Stomach (tissue), 9 donors: Measurements from ENCODE around the gene GBX1. TPM values are rescaled to one million over a fixed set of nuclear protein-coding genes. Genes with fewer than 3 reads are reported as not detected.

Source experiments
- DNase-seq, 2 donors: peaks; one replicate each; pipeline versions ENCODE4 v3.0.0 to v3.0.0-alpha.2; 2013 to 2019
- H3K27ac ChIP-seq, 5 donors: fragments of 200-600 bp in 4 of 5; sonication (generic) in 4 of 5; one replicate each; pipeline ENCODE4 v1.5.1; 2013 to 2019; ENCODE audit warnings: mild to moderate bottlenecking in 1 of 5, moderate library complexity in 1 of 5
- H3K27me3 ChIP-seq, 3 donors: fragments of 200-600 bp; sonication (generic); one replicate each; pipeline ENCODE4 v1.5.1; 2017 to 2019; ENCODE audit warnings: mixed run types in 1 of 3
- H3K36me3 ChIP-seq, 4 donors: fragments of 200-600 bp; sonication (generic); 1 replicate in 3 of 4; 2 replicates in 1 of 4; pipeline ENCODE4 v1.5.1; 2016 to 2019
- H3K4me1 ChIP-seq, 4 donors: fragments of 200-600 bp; sonication (generic); one replicate each; pipeline ENCODE4 v1.5.1; 2016 to 2019
- H3K4me3 ChIP-seq, 4 donors: fragments of 200-600 bp; sonication (generic) in 3 of 4; one replicate each; pipeline ENCODE4 v1.5.1; 2016 to 2019; ENCODE audit warnings: mild to moderate bottlenecking in 1 of 4
- H3K9me3 ChIP-seq, 4 donors: fragments of 200-600 bp; sonication (generic); one replicate each; pipeline ENCODE4 v1.5.1; 2016 to 2019
- EP300 ChIP-seq: sonication (generic); formaldehyde crosslinking; IDR thresholded peaks from one replicate; pipeline ENCODE4 v1.6.1; 2017; ENCODE audit warnings: antibody characterized with exemption
- POLR2A ChIP-seq, 4 donors: fragments of 450-650 bp; IDR thresholded peaks; one replicate each; pipeline ENCODE4 v1.6.1; 2016; ENCODE audit warnings: antibody characterized with exemption in 4 of 4, control low read depth in 2 of 4, mild to moderate bottlenecking in 1 of 4, moderate library complexity in 1 of 4
- POLR2AphosphoS5 ChIP-seq, 3 donors: sonication (generic); formaldehyde crosslinking; IDR thresholded peaks; one replicate each; pipeline ENCODE4 v1.6.1; 2016; ENCODE audit warnings: antibody characterized with exemption in 3 of 3
- WGBS, 5 donors: extraction: QIAGEN DNeasy Blood & Tissue Kit in 3 of 5; methylation state at CpG; one replicate each; pipeline versions ENCODE4 v1.1.5 to v1.1.7; 2013 to 2018; 5-methylcytosine and 5-hydroxymethylcytosine counted together
- intact Hi-C: fragments of 100-400 bp; cut with DNase I; formaldehyde crosslinking; loops from one replicate; pipeline ENCODE4 v1.15.1; 2023; ENCODE audit warnings: low total_unique reads
- polyA plus RNA-seq, 3 donors: library from polyadenylated mRNA; stranded (reverse); fragments of 200-250 nt; gene quantifications; one replicate each; pipeline ENCODE4 v1.2.3, GENCODE V29; 2013
- total RNA-seq, 5 donors: library from RNA; depleted of rRNA; stranded (reverse); fragments of >200 nt; gene quantifications; one replicate each; pipeline versions ENCODE4 v1.1.0 to v1.2.3, GENCODE V29; 2014 to 2016
- TF ChIP-seq, protein P1 (sequence below), 7 experiments: fragments of 450-650 bp in 4 of 7; fragments of 200-600 bp in 3 of 7; sonication (generic) in 3 of 7; IDR thresholded peaks; one replicate each; pipeline ENCODE4 v1.5.1; 2016 to 2019; ENCODE audit warnings: antibody characterized with exemption in 7 of 7, control low read depth in 2 of 7, mild to moderate bottlenecking in 1 of 7
- donor health status: healthy with polysubstance abuse.
- donor health status: Bipolar disorder and iron deficiency.
- donor health status: healthy.

The GBX1 gene
- total and polyA plus RNA-seq, 8 donors: not detected

DNA sequence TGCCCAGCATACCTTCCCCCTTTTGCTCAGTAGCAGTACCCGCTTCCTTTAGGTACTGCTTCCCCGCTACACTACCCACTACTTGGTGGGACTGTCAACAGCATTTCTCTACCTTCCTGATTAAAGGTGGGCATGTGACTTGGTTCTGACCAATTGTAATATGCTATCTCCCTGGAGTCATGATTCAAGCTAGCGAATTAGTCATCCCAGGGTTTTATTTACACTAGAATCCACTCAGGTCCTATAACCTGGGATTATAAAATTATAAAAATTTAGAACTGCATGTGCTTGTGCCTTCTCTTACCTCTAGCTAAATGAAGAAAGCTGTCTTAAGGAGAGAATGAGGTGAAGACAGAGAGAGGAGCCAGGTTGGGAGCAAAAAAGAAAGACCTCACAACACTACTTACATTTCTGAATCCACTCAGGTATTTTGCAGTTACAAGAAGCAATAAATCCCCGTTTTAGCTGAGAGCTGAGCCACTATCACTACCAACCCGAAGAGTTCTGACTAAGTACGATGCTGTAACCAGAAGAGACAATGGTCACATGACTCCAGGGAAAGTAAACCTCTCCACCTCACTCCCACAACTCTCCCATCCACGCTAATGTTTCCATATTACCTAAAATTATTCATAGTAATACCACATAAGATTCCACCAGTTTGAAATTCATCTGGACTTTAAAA is 9.7 kb downstream of the GBX1 start:
- WGBS, 5 donors: 59 to 68% (median 61%) methylated on average over 7 of the region's 7 CpGs
- no peak for DNase-seq
- Histone ChIP-seq H3K4me3 (no peak overlapping the region), H3K36me3 (no peaks in the 10 kb centered on the region), H3K27ac (no peak overlapping the region), H3K27me3 (peaks cover 0 to 70% (median 11%) of the 10 kb centered on the region in 3 donors), H3K4me1 (no peaks in the 10 kb centered on the region), H3K9me3 (no peaks in the 10 kb centered on the region)
- TF ChIP-seq, protein P1, sequence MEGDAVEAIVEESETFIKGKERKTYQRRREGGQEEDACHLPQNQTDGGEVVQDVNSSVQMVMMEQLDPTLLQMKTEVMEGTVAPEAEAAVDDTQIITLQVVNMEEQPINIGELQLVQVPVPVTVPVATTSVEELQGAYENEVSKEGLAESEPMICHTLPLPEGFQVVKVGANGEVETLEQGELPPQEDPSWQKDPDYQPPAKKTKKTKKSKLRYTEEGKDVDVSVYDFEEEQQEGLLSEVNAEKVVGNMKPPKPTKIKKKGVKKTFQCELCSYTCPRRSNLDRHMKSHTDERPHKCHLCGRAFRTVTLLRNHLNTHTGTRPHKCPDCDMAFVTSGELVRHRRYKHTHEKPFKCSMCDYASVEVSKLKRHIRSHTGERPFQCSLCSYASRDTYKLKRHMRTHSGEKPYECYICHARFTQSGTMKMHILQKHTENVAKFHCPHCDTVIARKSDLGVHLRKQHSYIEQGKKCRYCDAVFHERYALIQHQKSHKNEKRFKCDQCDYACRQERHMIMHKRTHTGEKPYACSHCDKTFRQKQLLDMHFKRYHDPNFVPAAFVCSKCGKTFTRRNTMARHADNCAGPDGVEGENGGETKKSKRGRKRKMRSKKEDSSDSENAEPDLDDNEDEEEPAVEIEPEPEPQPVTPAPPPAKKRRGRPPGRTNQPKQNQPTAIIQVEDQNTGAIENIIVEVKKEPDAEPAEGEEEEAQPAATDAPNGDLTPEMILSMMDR (IDR thresholded peaks at IDR 0.05): no peak
- intact Hi-C loops: no loop called here

DNA sequence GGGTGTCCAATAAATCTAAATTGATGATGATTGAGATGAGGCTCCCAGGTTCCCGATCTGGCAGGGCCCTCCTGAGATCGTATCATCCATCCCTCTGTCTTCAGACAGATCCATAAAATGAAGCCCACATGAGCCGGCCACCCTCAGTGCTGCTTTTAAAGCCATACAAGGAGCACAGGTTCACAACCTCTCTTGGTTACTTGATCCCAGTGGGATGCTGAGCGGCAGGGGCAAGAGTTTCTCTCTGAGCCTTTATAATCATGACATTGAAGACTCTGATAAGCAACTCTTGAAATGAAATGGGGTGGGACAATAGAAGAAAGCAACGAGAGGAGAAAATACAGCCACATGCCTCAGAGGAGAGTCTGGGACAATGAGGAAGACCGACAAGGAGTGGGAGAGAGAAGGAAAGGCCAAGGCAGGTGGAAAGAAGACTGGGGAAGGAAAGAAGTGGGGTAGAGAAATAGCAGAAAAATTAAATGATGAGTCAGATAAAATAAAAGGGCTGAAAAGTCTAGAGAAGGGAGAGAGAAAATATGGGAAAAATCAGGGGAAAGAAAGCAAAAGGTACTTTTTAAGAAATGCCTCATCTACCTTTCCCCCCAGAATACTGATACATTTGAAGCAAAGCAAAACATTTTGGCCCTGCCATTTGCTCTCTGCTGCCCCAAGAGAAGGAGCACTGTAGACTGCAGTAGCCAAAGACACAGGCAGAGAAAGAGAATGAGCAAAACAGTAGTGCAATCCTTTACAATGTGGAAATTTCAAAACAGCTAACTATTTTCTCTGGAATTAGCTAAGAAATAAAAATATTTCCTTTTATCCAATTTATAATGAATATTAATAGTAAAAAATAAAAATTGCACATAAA is 14.6 kb downstream of the GBX1 start:
- Histone ChIP-seq H3K27me3 (peaks cover 0 to 80% (median 14%) of the 10 kb centered on the region in 3 donors), H3K36me3 (no peaks in the 10 kb centered on the region), H3K9me3 (no peaks in the 10 kb centered on the region), H3K4me1 (peaks cover 0 to 3% (median 0%) of the 10 kb centered on the region in 4 donors), H3K4me3 (no peak overlapping the region), H3K27ac (no peak overlapping the region)
- TF ChIP-seq EP300: no peak
- TF ChIP-seq POLR2AphosphoS5 (IDR thresholded peaks at IDR 0.05): no peak
- no peak for TF ChIP-seq POLR2A (IDR thresholded peaks at IDR 0.05)
- TF ChIP-seq, protein P1 (IDR thresholded peaks at IDR 0.05): no peak
- intact Hi-C loops: no loop called here
- 54 to 69% (median 55%) methylated on average over 6 of the region's 6 CpGs for WGBS, 5 donors
- peak in 1 of 2 donors; percentile 19 for DNase-seq

DNA sequence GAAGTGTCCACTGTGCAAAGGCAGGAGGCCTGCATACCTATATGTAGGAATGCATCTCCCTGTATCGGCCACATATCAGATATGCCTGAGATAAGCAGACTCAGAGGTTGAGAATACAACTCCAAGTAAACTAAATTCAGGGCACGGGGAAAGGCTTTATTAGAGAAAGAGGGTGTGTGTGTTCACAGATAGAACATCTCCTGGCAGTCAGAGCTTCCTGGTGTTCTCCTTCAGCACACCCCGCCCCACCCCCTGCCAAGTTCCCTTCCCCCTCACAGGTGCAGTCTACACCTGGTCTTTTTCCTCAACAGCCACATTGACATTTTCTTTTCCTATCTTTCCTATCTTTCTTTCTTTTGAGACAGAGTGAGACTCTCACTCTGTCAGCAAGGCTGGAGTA is 17.1 kb downstream of the GBX1 start:
- H3K27ac ChIP-seq: no peak overlapping the region
- no peak for TF ChIP-seq POLR2AphosphoS5 (IDR thresholded peaks at IDR 0.05)
- TF ChIP-seq EP300: no peak
- no peak for TF ChIP-seq POLR2A (IDR thresholded peaks at IDR 0.05)
- TF ChIP-seq, protein P1 (IDR thresholded peaks at IDR 0.05): no peak
- no peaks in the 10 kb centered on the region for H3K9me3 ChIP-seq
- peaks cover 0 to under 1% (median 0%) of the 10 kb centered on the region in 4 donors for H3K36me3 ChIP-seq
- peak; percentile 22 to 26 for DNase-seq
- peaks cover 0 to 58% (median 10%) of the 10 kb centered on the region in 3 donors for H3K27me3 ChIP-seq
- no peak overlapping the region for H3K4me3 ChIP-seq
- WGBS, 5 donors: 34 to 49% (median 43%) methylated on average over 3 of the region's 3 CpGs
- intact Hi-C loops: no loop called here
- peaks cover 0 to 3% (median 0%) of the 10 kb centered on the region in 4 donors for H3K4me1 ChIP-seq

DNA sequence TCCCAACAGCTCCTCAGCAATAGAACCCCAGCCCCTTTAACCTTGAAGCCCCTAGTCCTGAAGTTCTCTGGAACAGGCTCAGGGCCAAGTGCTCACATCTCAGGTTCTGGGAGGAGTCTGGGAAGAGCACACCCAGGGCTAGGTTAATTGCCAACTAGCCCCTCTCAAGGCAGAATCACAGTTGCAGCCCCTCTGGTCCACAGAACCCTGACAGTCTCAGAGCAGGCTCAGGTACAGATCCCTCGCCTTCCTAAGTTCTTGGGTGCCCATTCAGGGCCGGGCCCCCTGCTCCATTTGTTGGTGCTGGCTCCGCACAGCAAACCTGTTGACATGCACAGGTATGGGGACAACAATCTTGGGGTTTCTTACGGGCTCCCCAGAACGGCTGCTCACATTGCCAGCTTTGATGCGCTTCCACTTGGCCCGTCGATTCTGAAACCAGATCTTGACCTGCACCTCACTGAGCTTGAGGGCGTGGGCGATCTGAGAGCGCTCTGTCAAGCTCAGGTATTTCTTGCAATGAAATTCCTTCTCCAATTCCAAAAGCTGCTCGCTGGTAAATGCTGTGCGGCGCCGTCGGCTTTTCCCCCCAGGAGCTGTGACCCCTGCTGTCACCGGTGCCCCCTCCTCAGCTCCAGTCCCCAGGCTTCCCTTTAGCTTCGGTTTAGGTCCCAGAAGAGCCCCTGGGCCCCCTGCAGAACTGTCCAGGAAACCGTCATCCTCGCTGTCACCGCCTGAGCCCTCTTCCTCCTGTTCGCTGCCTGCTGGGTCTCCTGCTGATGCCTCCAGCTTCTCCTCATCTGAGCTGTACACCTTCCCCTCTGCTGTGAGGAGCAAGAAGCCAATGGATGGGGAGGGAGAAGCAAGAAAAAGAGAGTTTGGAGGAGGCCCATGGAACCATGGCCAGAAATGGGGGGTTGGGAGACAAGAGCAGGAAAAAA is 18.9 kb downstream of the GBX1 start:
- TF ChIP-seq, protein P1 (IDR thresholded peaks at IDR 0.05): no peak
- TF ChIP-seq POLR2AphosphoS5 (IDR thresholded peaks at IDR 0.05) (no peak), EP300 (no peak), POLR2A (IDR thresholded peaks at IDR 0.05) (no peak)
- Histone ChIP-seq H3K27ac (no peak overlapping the region), H3K4me3 (no peak overlapping the region), H3K4me1 (peaks cover 0 to 3% (median 0%) of the 10 kb centered on the region in 4 donors), H3K36me3 (peaks cover 8 to 18% (median 16%) of the 10 kb centered on the region in 4 donors), H3K9me3 (no peaks in the 10 kb centered on the region), H3K27me3 (peaks cover 0 to 44% (median 6%) of the 10 kb centered on the region in 3 donors)
- intact Hi-C loops: no loop called here
- 50 to 64% (median 55%) methylated on average over 22 of the region's 22 CpGs for WGBS, 5 donors
- DNase-seq: peak; percentile 3 to 18
